ENCODE measurements around the gene BRD4. TPM values are rescaled to one million over a fixed set of nuclear protein-coding genes. Genes with fewer than 3 reads are reported as not detected.
"Not testable (repeated sequence)": the region's sequence is repeated elsewhere in the genome, so short reads cannot be mapped to it uniquely, and the experiment has no call there.

BRD4 gene
- total RNA-seq (2014; rRNA removed; shearing (Covaris generic)): 7.1 and 19.1 TPM in 2 replicates

DNA sequence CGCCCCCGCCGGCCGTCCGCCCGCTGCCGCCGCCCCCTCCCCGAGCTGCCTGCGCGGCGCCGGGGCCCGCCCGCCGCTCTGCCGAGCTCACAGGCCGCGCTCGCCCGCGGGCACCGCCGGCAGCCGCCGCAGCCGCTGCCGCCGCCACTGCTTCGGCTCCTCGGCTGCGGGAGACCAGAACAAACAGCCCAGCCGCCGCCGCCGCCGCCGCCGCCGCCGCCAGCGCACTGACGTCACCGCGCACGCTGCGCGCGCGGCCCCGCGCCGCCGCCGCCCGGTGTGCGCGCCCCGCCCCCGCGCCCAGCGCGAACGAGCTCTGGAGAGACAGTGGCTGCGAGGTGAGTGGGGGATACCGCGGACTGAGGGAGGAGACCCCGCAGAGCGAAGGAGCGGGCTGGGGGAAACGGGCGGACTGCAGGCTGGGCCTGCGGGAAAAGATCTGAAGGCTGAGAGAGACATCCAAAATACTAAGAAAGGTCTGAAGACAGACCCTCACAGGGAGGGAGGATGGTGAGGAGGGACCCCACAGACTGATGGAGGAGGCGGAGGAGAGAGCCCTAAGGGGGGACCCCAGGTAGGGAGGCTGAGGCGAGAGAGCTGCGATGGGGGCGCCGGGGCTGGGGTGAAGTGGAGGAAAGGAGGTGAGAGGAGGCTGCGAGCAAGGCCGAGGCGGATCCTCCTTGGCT lies at the start of gene BRD4:
Gene BRD4 (minus strand): TSS at position 229 of the 686 bp plus-strand sequence. CDS start 59,440 bp downstream, outside the sequence.
- peak; percentile 14 for DNase-seq (ENCODE audit: low spot score)

DNA sequence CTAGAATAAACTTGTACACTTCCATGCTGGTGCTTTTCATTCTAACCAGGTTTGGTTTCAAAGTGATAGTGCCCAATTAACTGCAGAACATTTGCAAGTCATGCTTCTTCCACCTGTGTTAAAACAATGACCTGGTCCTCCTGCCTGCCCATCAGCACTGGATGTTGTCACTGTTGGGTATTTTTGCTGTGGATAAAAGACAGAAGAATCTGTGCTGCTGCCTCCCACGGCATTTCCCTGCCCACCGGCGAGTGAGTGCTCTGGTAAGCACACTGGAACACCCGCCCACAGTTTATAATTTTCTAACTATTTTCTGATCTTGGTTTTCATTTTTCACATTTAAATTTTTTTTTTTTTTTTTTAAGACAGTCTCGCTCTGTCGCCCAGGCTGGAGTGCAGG lies 49.5 kb upstream of the BRD4 start:
- no peak for DNase-seq (ENCODE audit: low spot score)

DNA sequence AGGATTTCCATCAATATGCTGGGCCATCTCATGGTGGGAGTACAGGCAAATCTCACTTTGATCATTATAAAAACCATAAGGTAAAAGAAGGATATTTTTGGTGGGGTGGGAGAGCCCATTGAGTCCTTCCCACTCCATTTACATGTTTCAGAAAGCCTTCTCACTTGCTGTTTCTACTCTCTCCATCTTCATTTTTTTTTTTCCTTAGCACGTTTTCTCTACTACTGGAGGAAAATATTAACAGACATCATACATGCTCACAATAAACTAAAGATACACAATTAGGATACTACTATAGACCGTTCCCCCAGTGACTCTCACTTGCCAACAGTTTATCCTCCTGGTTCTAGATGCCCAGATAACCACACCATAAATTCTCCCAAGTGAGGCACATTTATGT lies 49.1 kb upstream of the BRD4 start:
- DNase-seq (ENCODE audit: low spot score): no peak

DNA sequence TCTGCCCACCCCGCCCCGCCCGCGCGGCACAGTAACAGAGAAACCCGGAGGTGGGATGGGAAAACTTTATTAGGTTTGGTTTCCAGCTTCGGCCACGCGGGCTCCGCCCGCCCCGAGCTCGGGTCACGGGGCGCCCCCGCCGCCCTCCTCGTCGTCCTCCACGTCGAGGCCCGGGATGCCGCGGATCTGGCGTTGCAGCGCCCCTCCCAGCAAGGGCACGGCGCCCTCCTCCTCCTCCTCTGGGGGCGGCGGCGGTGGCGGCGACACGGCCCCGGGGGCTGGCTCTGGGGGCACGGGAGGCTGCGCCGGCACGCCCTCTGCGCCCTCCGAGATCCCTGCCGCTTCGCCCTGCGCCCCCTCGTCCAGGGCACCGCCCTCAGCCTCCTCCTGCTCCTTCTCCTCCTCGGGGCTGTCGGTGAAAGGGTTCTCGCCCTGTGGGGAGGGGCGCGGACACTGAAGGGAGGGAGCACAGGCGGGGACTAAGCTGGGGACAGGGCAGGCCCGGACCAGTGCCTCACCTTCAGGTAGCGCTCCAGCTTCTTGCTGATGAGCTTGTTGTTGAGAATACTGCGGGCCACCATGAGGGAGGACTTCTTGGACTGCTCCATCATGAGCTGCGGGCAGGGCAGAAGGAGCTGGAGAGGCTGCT lies 47.8 kb upstream of the BRD4 start:
- DNase-seq (ENCODE audit: low spot score): peak; percentile 73

DNA sequence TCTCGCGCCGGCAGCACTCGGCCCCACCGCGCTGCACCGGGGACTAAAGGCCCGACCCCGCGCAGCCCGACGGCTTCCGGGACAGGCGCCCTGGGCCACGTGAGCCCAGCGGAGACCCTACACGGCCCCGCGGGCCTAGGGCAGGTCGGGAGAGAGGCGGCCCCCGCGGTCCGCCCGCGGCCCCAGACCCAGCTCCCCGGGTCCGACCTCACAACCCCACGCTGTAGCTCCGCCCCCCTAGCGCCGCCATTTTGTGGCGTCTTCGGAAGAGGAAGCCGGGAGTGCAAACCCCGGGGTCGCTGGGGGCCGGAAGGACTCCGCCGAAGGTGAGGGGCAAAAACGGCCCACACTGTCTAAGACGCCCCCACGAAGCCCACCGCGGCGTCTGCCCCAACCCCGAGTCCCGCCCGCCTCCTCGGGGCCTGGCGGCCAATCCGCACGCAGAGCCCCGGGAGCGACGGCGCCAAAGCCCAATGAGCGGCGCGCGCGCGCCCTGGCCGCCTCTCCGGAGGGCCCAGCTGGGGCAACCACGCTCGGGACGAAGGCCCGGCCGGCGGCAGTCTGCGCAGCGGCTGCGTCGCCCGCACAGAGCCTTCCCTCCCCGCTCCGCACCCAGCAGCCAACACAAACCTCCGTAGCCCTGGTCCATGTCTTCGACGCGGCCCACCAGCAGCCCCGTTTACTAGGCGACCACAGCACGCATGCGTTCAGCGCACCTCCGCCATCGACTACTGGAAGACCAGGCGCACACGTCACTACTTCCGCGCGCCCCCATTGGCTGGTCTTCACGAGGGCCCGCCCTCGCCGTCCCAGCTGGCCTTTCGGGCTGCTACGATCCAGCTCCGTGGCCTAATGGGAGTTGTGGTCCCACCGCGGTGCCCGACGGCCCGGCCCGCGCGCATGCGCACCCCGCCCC lies 47.0 kb upstream of the BRD4 start, which contains the start of gene AKAP8:
Gene AKAP8 (minus strand): TSS at position 705 of the 916 bp plus-strand sequence. CDS start 56 bp downstream, at position 649.
- peak; percentile 99 for DNase-seq (ENCODE audit: low spot score)

DNA sequence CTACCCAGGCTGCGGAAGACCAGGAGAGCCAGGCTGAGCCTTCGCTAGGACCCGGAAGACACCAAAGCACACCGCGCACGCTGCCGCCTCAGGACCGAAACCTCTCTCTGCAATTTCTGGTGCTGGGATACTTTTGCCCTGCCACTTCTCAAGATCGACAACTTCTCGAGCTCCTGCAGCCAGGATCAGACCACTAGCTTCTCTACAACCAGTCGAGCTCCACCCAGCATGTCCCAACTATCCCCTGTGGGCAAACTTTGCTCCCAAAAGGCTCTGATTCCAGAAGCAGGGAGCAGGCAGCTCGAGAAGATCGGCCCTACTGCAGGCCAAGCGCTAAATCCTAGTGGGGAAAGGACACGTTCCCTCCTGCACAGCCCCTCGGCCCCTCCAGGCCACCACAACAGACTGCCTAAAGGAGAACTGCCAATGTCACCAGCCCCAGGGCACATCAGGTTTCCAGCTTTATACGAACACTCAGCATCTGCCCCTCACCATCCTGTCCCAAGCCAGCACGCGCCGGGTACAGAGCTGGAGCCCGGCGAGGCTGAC lies 46.3 kb upstream of the BRD4 start:
- DNase-seq (ENCODE audit: low spot score): peak; percentile 37

DNA sequence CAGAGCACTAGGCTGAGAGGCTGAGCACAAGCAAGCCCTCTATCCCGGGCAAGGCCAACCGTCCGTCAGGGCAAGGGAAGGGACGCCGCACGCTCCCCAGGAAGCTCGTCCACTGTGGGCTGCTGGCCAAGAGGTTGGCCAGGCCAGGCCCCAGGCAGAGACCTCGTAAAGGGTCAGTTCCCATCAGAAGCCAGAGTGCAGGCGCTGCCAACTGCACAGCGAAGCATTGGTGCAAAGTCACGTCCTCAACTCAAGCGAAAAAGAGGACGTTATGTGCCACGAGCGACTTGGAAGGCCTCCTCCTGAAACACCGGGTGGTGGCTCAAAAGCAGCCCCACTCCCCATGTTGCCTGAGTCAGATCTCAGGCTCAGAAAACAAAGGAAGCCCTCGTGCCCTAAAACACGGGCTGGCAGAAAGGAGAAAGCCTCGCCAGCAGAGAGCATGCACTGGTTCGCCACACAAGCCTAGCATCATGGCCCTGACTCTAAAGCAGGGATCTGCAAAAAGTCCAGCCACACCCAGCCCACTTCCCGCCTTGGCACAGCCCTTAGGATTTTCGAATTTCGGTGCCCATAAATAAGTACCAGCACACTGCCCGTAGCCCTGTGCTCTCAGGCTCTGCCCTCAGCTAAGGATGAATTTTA lies 42.6 kb upstream of the BRD4 start:
- no peak for DNase-seq (ENCODE audit: low spot score)

DNA sequence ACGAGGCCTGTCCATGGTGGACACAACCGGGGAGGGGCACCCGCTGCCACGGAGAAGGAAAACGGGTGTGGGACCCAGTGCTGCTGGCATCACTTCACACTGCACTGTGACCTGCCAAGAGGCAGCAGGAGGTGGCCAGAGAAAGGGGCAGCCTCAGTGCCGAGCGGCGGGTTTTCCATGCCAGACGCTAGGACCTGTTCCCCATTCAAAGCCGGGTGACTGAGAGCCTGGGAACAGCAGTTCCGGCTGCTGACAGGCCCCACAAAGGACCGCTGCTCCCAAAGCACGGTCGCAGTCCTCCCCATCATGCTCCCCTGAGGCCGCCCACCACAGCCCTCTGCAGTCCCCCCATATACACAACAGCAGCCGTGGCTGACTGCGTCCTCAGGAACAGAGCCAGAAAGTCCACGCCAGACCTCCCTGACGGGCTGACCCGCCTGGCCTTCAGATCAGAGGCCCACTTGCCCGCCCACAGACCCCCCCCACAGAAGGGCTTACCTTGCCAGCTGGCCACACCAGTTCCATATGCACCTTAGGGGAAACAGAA lies 41.8 kb upstream of the BRD4 start:
- DNase-seq (ENCODE audit: low spot score): no peak

DNA sequence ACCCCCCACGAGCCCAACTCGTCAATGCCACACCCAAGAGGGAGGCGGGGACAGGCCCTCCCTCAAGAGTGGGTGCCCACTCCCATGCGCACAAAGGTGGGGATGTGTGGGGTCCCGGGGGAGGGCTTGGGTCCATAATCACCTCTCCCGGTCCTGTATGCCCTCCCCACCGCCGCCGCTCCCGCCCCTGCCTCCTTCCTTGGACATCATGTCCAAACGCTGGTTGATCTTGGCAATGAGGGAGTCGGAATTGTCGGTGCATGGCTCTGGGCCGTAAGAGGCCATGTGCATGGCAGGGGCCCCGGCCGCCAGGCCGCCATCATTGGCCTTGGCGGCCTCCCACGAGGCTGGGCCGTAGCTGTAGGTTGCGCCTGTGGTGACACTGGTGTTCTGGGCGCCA lies 41.3 kb upstream of the BRD4 start:
- no peak for DNase-seq (ENCODE audit: low spot score)

DNA sequence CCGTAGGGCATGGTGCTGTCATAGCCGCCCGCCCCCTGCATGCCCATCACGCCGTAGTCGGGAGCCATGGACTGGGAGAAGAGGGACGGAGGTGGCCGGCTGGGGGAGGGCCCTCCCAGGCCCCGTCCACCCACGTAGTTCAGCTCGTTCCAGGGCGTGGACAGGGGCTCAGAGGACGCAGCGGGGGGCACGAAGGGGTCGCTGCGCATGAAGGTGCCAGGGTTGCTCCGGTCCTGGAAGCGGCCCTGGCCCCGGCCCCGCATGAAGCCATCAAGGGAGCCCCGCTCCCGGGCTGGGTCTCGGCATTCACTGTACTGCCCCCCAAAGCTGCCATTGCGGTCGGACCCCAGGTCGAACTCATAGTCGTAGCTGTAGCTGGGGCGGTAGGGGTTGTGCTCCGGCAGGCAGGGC lies 40.6 kb upstream of the BRD4 start:
- DNase-seq (ENCODE audit: low spot score): no peak

DNA sequence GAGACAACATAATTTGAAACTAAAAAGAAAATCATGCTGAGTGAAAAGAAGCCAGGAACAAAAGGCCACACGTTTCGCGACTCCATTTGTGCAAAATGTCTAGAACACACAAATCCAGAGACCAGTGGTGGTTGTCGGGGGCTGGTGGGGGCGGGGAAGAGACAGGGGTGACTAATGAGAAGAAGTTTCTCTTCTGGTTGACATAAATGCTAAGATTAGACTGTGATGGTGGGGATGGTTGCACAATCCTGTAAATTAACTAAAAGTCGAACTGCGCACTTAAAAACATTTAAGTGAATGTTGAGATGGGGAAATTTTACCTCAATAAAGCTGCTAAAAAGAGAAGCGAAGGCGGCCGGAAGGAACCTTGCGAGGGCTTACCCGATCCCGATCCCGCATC lies 40.1 kb upstream of the BRD4 start:
- no peak for DNase-seq (ENCODE audit: low spot score)

DNA sequence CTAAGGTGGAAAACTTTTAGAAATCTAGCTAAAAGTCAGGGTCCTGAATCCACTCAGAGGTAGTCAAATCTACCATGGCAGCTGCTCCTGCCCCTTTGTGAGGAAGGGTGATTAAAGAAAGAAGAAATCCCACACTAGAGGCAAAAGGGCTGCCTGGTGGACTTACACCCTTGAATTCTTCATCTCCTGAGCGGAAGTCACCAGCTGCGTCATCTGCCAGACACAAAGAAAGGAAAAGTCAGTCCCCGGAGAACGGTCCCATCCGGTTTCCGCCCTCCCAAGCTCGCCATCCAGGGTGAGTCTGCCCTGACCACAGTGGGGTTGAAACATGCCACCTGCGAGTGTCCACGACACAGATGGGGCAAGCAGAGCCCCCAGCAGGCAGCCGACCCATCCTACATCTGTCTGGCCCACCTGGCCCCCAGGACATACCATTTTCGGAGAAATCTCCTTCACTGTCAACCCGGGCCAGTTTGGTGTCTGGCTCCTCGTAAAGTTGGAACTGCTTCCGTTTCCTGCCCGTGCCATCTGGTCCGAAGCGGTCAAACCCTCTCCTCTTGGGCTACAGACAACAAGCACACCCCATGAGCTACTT lies 39.5 kb upstream of the BRD4 start:
- DNase-seq (ENCODE audit: low spot score): no peak

DNA sequence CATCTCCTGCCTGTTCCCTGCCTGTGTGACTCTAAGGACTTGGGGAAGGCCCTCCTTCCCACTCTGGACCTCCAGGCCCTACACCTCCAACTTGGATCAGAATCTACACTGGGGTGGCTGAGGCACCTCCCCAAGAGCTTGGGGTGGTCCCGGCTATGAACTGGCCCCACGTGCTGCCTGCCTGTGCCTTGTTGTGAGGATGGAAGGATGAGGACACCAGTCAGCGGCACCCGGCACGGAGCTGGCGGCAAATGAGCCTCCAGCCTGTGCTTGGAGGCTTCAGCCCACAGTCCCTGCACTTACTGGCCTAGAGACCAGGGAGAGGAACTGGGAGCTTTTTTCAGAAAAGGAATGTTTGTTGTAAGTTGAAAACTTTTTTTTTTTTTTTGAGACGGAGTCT lies 38.8 kb upstream of the BRD4 start:
- no peak for DNase-seq (ENCODE audit: low spot score)

DNA sequence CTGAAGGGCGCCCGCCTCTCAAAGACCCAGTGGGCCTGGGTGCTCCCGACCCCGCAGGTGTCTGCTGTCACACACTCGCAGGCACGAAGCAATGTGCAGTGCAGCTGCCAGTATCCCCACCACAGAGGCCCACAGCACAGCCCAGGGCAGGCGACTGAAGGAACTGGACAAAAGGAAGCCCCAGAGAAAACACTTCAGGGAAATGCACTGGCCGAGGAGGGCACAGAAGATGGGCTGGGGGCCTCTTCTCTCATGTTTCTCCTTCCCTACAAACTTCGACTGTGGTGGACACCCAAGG lies 37.2 kb upstream of the BRD4 start:
- DNase-seq (ENCODE audit: low spot score): no peak

DNA sequence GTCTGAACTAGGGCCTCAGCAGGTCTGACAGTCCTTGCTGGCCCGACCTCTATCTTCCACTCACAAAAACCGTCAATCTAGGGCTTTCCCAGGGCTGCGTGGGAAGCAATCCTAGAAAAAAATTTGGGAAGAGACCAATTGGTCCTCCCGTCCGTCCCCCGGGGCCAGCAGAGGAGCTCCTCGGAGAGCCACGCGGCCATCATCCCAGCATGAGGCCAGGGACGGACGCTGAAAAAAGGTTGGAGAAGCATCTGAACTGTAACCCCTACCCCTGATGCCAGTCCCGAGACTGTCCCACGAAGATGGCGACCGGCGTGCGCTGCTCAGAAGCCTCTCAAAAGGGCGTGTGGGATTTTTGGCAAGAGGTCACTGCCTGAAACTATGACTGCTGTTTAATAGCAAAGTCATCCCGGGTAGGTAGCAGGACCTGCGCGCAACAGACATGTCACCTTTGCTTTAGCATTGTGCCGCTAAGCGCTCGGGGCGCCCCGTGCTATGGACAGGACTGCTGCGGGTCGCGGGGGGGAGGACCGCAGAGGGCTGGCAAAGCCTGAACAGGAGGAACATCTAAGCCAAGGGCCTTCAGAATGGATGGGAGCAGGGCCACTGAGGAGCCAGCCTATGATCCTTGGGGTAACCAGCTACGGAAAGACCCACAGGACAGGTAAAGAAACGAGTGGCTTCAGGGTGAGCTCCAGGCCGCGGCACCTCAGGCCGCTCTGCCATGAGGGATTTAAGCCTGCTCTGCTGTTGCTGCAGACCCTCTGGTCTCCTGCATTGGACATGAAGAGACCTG lies 36.7 kb upstream of the BRD4 start:
- no peak for DNase-seq (ENCODE audit: low spot score)

DNA sequence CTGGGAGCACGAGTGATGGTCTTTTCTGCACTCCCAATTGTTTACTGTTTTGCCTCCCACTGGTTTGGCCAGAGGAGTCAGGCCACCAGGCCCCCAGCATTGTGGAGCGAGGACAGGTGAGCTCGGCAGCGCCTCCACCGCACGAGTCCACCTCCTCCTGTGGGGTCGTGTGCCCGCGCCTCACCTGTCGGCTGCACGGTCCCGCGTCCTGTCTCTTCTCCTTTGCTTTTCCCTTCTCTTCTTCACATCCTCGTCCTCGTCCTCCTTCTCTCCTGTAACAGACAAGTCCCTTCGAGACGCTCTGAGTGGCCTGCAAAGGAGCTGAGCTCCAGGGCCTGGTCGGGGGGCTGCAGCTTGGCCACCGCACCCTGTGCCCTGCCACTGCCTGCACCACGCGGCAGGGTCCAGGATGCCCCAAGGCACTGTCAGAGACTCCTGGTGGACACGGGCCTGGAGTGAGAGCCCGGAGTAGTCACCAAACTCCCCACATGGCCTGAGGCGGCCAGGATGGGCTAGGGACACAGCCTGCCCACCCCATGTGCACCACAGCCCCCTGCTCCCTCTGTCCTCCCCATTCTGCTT lies 35.8 kb upstream of the BRD4 start:
- no peak for DNase-seq (ENCODE audit: low spot score)

DNA sequence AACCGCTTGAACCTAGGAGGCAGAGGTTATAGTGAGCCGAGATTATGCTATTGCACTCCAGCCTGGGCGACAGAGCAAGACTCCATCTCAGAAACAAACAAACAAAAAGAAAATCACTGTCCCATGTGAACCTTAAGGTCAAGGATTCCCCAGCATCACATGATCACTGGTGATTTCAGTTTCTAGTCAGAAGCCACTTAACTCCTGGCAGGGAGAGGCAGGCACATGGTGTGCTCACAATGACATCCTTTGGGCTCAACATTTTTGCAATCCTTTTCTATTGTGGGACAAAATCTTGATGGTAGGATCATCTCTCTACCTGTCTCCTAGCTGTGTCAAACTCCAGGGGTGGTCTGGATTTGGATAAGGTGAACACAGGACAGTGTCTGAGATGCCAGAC lies 35.1 kb upstream of the BRD4 start:
- no peak for DNase-seq (ENCODE audit: low spot score)

DNA sequence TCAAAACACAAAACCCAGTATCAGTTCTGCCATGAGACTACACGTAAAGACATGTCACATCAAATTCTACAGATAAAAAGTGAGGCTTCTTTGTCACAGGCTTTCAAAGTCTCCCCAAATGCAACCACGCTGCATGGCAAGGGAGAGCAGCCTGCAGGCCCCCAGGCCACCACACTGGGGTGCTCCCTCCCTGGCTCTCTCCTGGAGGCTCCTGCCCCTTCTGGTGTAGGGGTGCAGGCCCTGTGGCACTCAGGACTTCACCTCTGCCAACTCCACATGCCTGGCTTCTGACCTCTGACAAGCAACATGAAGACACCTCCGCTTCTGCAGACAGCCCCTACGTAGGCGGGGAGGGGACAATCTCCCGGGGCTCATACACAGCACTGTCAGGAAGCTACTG lies 32.9 kb upstream of the BRD4 start:
- no peak for DNase-seq (ENCODE audit: low spot score)

DNA sequence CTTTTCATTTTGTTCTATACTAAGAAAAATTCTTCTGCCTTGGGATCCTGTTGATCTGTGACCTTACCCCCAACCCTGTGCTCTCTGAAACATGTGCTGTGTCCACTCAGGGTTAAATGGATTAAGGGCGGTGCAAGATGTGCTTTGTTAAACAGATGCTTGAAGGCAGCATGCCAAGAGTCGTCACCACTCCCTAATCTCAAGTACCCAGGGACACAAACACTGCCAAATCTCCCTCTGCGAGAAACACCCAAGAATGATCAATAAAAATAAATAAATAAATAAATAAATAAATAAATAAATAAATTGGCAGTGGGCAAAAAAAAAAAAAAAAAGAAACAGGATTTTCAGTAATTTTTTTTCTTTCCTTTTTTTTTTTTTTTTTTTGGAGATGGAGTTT lies 31.5 kb upstream of the BRD4 start:
- DNase-seq (ENCODE audit: low spot score): not testable (repeated sequence)

DNA sequence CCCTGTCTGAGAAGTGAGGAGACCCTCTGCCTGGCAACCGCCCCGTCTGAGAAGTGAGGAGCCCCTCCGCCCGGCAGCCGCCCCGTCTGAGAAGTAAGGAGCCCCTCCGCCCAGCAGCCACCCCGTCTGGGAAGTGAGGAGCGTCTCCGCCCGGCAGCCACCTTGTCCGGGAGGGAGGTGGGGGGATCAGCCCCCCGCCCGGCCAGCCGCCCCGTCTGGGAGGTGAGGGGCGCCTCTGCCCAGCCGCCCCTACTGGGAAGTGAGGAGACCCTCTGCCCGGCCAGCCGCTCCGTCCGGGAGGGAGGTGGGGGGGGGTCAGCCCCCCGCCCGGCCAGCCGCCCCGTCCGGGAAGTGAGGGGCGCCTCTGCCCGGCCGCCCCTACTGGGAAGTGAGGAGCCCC lies 30.7 kb upstream of the BRD4 start:
- DNase-seq (ENCODE audit: low spot score): not testable (repeated sequence)
